HG03045 (cell line): ENCODE data around the gene COLQ.
"Not testable (repeated sequence)": the region's sequence is repeated elsewhere in the genome, so short reads cannot be mapped to it uniquely, and the experiment has no call there.

Experiments used
- ATAC-seq: cut with Tn5 transposase; IDR thresholded peaks from one replicate; pipeline ENCODE4 v1.9.1; 2021; ENCODE audit warnings: mild to moderate bottlenecking, moderate library complexity; ENCODE audit not compliant: unreplicated experiment

Gene COLQ

GRCh38 chr3:15430624-15431023 is 90.9 kb downstream of the COLQ start:
- no peak for ATAC-seq

DNA sequence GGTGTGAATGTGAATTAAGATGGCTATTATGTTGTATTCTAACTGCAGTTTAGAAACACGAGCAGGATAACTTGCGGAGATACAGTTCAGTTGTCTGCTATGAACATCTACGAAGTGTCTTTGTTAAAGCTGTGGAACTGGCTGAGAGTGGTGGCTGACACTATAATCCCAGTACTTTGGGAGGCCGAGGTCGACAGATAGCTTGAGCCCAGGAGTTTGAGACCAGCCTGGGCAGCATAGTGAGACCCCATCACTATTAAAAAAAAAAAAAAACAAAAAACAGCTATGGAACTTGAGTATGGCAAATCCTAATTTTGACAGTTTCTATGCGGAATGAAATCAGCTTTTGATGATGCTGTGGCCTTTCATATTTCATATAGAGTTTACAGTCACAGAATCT is 92.4 kb downstream of the COLQ start:
- ATAC-seq = no peak

DNA sequence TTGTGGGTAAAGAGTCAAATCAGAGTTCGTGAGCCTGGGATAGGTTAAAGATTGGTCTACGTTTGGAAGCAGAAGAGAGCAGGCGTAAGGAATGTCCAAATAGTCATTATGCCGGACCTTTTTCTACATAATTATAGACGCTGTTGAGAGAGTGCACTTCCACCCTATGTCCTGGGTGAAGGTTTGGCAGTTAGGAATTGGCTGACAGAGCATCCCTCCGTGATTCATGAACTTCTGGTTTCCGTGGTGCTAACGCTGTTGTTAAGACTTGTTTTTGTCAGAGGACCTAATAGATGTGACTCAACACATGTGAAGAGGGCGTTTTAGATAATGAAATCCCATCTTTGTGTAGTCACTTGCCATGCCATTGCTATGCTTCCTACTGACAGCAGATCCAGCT is 93.0 kb downstream of the COLQ start:
- no peak for ATAC-seq

DNA sequence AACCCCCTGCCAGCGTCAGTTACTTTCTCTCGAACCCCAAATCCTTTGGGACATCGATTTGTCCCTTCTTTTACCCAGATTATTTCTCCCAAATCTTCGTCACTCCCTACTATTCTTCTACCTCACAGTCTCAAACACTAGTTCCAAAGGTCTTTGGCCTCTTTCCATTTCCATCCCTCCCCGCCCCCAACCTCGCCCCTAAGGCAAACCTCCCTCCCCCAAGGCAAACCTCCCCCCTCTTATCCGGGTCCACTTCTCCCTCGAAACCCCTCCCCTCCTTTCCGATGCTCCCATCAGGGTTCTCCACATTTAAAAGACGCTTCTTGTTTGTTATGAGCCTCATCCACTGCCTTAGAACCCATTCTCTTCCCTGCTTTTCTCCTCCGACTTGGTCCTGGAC is 93.5 kb downstream of the COLQ start:
- ATAC-seq = no peak

DNA sequence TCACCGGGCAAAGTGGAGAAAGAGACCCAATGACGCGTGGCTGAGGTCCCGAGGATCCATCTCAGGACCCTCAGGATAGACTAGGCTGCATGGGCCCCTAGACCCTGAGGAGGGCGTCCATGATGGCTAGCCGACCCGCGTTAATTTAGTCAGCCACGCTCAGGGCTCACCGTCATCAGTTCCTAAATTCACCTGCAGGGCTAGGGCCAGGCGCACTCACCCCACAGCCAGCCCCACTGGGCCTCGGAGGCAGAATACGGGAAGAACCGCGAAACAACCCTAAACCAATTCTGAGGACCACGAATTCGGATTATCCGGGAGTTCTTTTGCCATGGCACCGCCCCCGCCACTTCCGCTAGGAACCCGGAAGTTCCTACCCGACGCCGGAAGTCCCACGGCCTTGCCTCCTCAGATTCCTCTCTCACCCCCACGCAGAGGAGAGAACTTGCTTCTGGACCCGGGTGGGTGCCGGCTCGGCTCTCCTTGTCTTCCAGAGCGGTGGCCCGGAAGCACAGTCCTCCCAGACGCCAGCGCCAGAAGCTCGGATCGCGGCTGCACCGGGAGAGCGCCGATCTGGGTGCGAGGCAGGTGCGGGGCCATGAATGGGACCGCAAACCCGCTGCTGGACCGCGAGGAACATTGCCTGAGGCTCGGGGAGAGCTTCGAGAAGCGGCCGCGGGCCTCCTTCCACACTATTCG is 94.2 kb downstream of the COLQ start, which contains the start of the genes EAF1 and METTL6:
TSS of gene EAF1 (plus strand) at position 417 of the 699 bp plus-strand sequence. CDS start at position 599, 182 bp downstream.
TSS of gene METTL6 (minus strand) at position 363 of the 699 bp plus-strand sequence. CDS start 1,033 bp downstream, outside the sequence.
- ATAC-seq = peak; percentile 83

DNA sequence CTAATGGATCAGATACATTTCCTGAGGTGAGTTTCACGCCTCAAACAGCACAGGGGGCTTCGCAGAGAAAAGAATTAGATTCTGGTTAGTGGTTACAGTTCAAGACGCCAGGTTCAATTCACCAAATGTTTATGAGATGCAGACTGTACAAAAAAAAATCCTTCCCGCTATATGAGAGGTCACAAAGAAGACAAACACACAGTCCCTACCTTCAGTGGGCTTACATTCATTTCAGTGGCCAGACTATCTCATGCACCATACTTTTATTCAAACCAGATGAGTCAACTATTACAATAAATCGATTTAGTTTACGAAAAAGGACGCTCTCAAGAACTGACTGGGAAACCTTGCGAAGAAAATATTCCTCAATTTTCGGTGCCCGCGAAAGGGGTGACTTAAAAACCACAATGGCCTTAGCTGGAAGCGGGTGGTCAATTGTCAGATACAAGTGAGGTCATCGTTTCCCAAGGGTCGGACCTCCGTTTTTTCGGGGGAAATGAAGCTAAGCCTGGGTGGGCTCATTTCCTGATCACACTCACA is 94.9 kb downstream of the COLQ start:
- ATAC-seq = no peak

GRCh38 chr3:15420871-15421270 is 100.6 kb downstream of the COLQ start:
- no peak for ATAC-seq

DNA sequence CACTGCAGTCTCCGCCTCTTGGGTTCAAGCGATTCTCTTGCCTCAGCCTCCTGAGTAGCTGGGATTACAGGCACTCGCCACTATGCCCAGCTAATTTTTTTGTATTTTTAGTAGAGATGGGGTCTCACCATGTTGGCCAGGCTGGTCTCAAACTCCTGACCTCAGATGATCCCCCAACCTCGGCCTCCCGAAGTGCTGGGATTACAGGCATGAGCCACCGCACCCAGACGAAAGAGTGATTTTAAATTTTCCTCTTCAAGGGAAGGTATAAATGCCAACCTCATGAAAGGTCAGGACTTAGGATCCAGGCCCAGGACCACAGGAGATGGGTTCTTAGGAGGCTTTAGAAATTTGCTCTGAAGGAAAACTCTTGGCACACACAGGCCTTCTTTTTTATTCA is 110.5 kb downstream of the COLQ start:
- not testable (repeated sequence) for ATAC-seq

DNA sequence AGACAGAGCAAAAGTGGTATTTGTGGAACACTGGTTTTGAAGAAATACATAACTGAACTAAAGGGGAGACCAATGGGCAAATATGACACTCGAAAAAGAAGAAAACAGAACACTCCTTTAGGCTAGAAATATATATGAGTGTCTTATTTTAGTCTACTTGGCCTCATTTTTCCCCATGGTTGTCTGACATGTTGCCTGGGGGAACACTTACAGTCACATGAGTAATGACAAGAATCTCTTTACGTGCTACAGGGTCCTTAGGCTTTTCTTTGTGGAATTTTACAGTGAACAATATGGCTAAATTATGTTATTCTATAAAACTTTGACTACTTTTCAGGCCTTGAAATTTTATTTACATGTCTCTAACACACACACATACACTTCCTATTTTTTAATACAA is 111.7 kb downstream of the COLQ start:
- no peak for ATAC-seq

DNA sequence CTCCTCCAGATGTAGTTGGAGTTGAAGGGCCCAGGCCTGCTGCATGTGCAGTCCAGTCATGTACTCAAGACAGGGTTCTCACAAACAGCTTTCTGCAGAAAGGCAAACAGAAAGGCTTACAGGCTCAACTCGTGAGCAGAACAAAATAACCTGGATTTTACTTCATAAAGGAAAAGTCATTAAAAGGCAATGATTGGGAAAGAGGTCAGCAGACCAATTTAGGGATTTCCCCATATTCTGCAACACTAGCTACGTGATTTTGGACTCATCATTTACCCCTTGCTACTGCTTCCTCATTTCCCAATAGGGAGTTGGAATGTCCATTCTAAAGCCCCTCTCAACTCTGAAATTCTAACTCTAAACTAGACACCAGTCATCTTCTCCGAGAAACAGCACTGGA is 112.3 kb downstream of the COLQ start:
- no peak for ATAC-seq

- ATAC-seq = no peak
These were observed 116.0 kb downstream of the COLQ start for GRCh38 chr3:15405448-15406050.

DNA sequence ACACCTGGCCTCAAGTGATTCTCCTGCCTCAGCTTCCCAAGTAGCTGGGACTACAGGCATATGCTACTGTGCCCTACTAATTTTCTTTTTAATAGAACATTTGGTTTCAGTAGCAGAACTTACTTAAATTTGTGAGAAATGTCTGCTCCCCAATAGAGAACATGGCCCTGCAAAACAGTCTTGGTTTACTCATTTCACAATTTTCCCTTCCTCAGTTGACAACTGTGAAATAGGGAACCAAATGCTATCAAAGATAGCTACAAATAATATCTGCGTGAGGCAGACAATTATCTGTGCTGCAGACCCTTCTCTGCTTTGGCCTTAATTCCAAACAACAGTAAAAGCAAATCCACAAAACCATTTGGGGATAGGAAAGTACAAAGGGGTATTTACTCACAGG is 116.7 kb downstream of the COLQ start:
- no peak for ATAC-seq

- no peak for ATAC-seq
These were observed 117.5 kb downstream of the COLQ start for GRCh38 chr3:15403965-15404364.

- ATAC-seq = no peak
These were observed 118.0 kb downstream of the COLQ start for GRCh38 chr3:15403495-15403894.

GRCh38 chr3:15401936-15402335 is 119.6 kb downstream of the COLQ start:
- ATAC-seq = no peak
